T-helper 1 cell treated with Interleukin-12 subunit alpha and Interleukin-12 subunit beta and Interleukin-4 antibody, amounts not matched to agents 30 μg/mL and 1 μg/mL, for 36 hours (primary cell): ENCODE results near the gene AP1B1.
A peak's percentile ranks its signal among the peaks of the same experiment; 100 is the strongest.

Experiments
- H3K27ac Mint-ChIP-seq: one replicate; pipeline ENCODE4 v1.8.0; 2021; ENCODE audit warnings: mild to moderate bottlenecking, mixed read lengths
- H3K27me3 Mint-ChIP-seq: one replicate; pipeline ENCODE4 v1.8.0; 2021; ENCODE audit warnings: low read depth, mixed read lengths
- H3K36me3 Mint-ChIP-seq: one replicate; pipeline ENCODE4 v1.8.0; 2021; ENCODE audit warnings: low read depth, mixed read lengths
- H3K4me1 Mint-ChIP-seq: one replicate; pipeline ENCODE4 v1.8.0; 2021; ENCODE audit warnings: low read depth, mixed read lengths
- H3K4me3 Mint-ChIP-seq: one replicate; pipeline ENCODE4 v1.8.0; 2021; ENCODE audit warnings: mild to moderate bottlenecking, moderate library complexity, mixed read lengths
- H3K9me3 Mint-ChIP-seq: one replicate; pipeline ENCODE4 v1.8.0; 2021; ENCODE audit warnings: mixed read lengths

The AP1B1 gene

GRCh38 chr22:29327089-29327764 lies 61.1 kb downstream of the AP1B1 start:
- no peak overlapping the region for H3K27ac Mint-ChIP-seq
- no peaks in the 10 kb centered on the region for H3K9me3 Mint-ChIP-seq
- H3K36me3 Mint-ChIP-seq: peaks cover 4% of the 10 kb centered on the region
- no peaks in the 10 kb centered on the region for H3K4me1 Mint-ChIP-seq
- H3K27me3 Mint-ChIP-seq: no peaks in the 10 kb centered on the region
- no peak overlapping the region for H3K4me3 Mint-ChIP-seq

- H3K36me3 Mint-ChIP-seq: peaks cover 4% of the 10 kb centered on the region
- H3K4me3 Mint-ChIP-seq: no peak overlapping the region
- H3K27me3 Mint-ChIP-seq: no peaks in the 10 kb centered on the region
- H3K4me1 Mint-ChIP-seq: no peaks in the 10 kb centered on the region
- H3K27ac Mint-ChIP-seq: no peak overlapping the region
- no peaks in the 10 kb centered on the region for H3K9me3 Mint-ChIP-seq
These were observed 61.9 kb downstream of the AP1B1 start for GRCh38 chr22:29326481-29326880.

DNA sequence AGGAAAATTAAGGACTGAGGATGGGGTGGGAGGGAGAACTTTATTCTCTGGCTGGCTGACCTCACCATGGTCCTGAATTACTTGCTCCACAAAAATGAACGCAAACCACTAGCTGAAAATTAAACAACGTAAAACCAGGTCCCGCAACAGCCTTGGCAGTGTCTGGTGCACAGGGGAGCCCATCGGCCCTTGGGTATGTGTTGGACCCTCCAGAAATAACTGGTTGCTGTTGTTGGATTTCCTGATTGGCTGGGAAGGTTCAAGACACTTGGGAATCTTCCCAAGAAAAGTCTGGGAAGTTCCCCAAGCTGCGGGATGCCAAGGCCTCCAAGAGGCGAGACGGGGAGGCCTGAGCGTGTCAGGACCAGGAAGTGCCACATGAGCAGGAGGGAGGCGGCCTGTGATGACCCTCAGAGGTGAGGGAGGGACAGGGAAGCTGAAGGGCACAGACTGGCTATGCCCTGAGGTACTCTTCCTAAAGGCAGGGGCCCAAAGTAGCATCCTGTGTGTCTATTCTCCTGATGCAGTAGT lies 62.5 kb downstream of the AP1B1 start:
- no peak overlapping the region for H3K27ac Mint-ChIP-seq
- H3K4me3 Mint-ChIP-seq: no peak overlapping the region
- no peaks in the 10 kb centered on the region for H3K27me3 Mint-ChIP-seq
- H3K4me1 Mint-ChIP-seq: no peaks in the 10 kb centered on the region
- peaks cover 4% of the 10 kb centered on the region for H3K36me3 Mint-ChIP-seq
- no peaks in the 10 kb centered on the region for H3K9me3 Mint-ChIP-seq

GRCh38 chr22:29325356-29325755 lies 63.0 kb downstream of the AP1B1 start:
- Mint-ChIP-seq H3K4me1 (no peaks in the 10 kb centered on the region), H3K27ac (no peak overlapping the region), H3K4me3 (no peak overlapping the region), H3K9me3 (no peaks in the 10 kb centered on the region), H3K36me3 (peaks cover 4% of the 10 kb centered on the region), H3K27me3 (no peaks in the 10 kb centered on the region)

GRCh38 chr22:29323641-29324040 lies 64.7 kb downstream of the AP1B1 start:
- H3K36me3 Mint-ChIP-seq: no peaks in the 10 kb centered on the region
- no peak overlapping the region for H3K27ac Mint-ChIP-seq
- H3K9me3 Mint-ChIP-seq: no peaks in the 10 kb centered on the region
- no peaks in the 10 kb centered on the region for H3K27me3 Mint-ChIP-seq
- H3K4me1 Mint-ChIP-seq: no peaks in the 10 kb centered on the region
- no peak overlapping the region for H3K4me3 Mint-ChIP-seq

- Mint-ChIP-seq H3K27ac (no peak overlapping the region), H3K9me3 (no peaks in the 10 kb centered on the region)
These were observed 67.8 kb downstream of the AP1B1 start for GRCh38 chr22:29320546-29320945.

DNA sequence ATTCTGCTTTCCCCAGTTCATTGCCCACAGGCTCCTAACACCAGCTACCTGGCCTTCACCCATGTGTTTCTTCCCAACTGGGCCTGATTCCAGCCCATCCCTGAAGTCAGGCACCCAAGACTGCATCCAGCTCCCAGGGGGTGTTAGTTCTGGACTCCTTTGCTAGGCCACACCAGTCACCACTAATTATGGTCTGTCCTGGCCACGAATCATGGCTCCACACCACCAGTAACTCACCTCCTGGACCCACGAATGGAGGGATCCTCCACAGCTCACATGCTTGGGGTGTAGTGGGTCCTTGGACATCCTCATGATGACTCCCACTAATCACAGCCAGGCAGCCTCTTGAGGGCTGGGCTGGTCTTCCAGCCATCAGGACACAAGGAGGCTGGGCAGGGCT lies 69.3 kb downstream of the AP1B1 start:
- Mint-ChIP-seq H3K4me1 (peaks cover 7% of the 10 kb centered on the region), H3K36me3 (no peaks in the 10 kb centered on the region), H3K9me3 (no peaks in the 10 kb centered on the region), H3K4me3 (no peak overlapping the region), H3K27me3 (peaks cover 28% of the 10 kb centered on the region), H3K27ac (no peak overlapping the region)

More at GRCh38 chr22:29320546-29320945, 67.8 kb downstream of the AP1B1 start:
- Mint-ChIP-seq H3K36me3 (no peaks in the 10 kb centered on the region), H3K4me3 (no peak overlapping the region), H3K4me1 (no peaks in the 10 kb centered on the region), H3K27me3 (peaks cover 20% of the 10 kb centered on the region)

DNA sequence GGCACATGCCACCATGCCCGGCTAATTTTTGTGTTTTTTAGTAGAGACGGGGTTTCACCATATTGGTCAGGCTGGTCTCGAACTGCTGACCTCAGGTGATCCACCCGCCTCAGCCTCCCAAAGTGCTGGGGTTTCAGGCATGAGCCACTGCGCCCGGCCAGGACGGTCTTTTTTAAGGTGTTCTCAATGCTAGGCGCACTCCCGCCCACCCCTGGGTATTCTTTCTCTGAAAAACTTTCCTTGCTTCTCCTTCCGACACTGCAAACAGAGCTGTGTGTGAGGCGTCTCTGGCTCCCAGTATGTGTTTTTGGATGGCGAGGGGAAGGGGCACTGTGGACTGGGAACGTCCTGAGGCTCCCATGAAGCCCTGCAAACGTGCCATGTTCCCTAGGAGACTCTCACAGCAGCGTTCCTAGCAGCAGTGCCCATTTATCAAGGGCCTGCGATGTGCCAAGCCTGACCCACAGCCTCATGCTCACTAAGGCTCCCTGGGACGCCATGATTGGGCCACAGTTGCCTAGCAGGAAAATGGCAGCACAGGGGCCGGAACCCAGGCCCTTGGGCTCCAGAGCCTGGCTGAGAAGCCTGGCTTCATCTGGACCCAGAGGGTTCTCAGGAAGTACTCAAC lies 70.4 kb downstream of the AP1B1 start:
- Mint-ChIP-seq H3K36me3 (no peaks in the 10 kb centered on the region), H3K27ac (no peak overlapping the region), H3K27me3 (peaks cover 36% of the 10 kb centered on the region), H3K4me1 (peaks cover 11% of the 10 kb centered on the region), H3K9me3 (no peaks in the 10 kb centered on the region), H3K4me3 (no peak overlapping the region)

GRCh38 chr22:29316141-29316828 lies 72.1 kb downstream of the AP1B1 start:
- H3K27me3 Mint-ChIP-seq: peaks cover 46% of the 10 kb centered on the region
- no peaks in the 10 kb centered on the region for H3K9me3 Mint-ChIP-seq
- peaks cover 14% of the 10 kb centered on the region for H3K4me1 Mint-ChIP-seq
- no peaks in the 10 kb centered on the region for H3K36me3 Mint-ChIP-seq
- H3K27ac Mint-ChIP-seq: no peak overlapping the region
- no peak overlapping the region for H3K4me3 Mint-ChIP-seq

- peaks cover 46% of the 10 kb centered on the region for H3K27me3 Mint-ChIP-seq
- H3K4me1 Mint-ChIP-seq: peaks cover 14% of the 10 kb centered on the region
- no peaks in the 10 kb centered on the region for H3K36me3 Mint-ChIP-seq
- no peaks in the 10 kb centered on the region for H3K9me3 Mint-ChIP-seq
- H3K4me3 Mint-ChIP-seq: peak within 1 kb of the TSS; percentile 19
- H3K27ac Mint-ChIP-seq: no peak within 1 kb of the TSS
These were observed 72.9 kb downstream of the AP1B1 start, which contains the start of gene RASL10A for GRCh38 chr22:29315286-29316140. RASL10A (minus strand) TSS chr22:29315697; CDS start chr22:29315246, 451 bp downstream.

DNA sequence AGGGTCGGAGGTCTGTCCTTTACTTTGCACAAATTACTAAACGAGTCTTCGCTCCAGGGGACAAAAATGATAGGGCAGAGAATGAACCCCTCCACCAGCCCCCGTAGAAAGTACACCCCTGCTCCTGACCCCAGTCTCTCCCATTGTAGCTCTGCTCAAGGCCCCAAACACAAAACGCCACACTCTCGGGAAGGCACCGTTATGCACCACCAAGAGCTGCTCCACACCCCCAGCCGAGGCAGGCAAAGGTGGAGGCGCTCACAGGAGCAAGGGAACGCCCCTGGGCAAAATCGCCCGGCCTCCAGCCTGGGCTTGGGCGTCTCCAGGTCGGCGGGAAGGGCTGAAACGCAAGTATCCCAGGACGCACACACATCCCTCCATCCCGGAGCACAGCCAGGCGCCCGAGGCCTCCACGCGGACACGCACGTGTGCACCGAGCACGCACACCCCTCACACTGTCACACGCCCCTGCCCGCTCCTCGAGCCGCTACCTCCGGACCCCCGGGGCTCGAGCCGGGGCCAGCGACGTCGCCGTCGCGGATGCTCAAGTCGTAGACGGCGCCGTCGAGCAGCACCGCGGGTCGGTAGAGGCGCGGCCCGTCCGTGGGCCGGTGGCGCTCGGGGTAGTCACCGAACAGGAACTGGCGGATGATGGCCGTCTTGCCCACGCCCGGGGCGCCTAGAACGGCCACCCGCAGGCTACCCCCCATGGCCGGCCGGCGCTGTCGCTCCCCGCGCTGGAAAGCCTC lies 73.7 kb downstream of the AP1B1 start:
- H3K27ac Mint-ChIP-seq: no peak overlapping the region
- peak overlapping the region; percentile 19 for H3K4me3 Mint-ChIP-seq
- H3K36me3 Mint-ChIP-seq: no peaks in the 10 kb centered on the region
- no peaks in the 10 kb centered on the region for H3K9me3 Mint-ChIP-seq
- H3K4me1 Mint-ChIP-seq: peaks cover 14% of the 10 kb centered on the region
- H3K27me3 Mint-ChIP-seq: peaks cover 46% of the 10 kb centered on the region

GRCh38 chr22:29313576-29314466 lies 74.5 kb downstream of the AP1B1 start:
- H3K4me3 Mint-ChIP-seq: peak overlapping the region; percentile 19
- H3K4me1 Mint-ChIP-seq: peaks cover 14% of the 10 kb centered on the region
- H3K36me3 Mint-ChIP-seq: no peaks in the 10 kb centered on the region
- H3K27ac Mint-ChIP-seq: no peak overlapping the region
- no peaks in the 10 kb centered on the region for H3K9me3 Mint-ChIP-seq
- H3K27me3 Mint-ChIP-seq: peaks cover 46% of the 10 kb centered on the region

GRCh38 chr22:29313126-29313575 lies 75.2 kb downstream of the AP1B1 start:
- Mint-ChIP-seq H3K27me3 (peaks cover 46% of the 10 kb centered on the region), H3K9me3 (no peaks in the 10 kb centered on the region), H3K36me3 (no peaks in the 10 kb centered on the region), H3K4me3 (no peak overlapping the region), H3K4me1 (peaks cover 14% of the 10 kb centered on the region), H3K27ac (no peak overlapping the region)
